ENCODE results near the gene ZPBP2. TPM values are rescaled to one million over a fixed set of nuclear protein-coding genes. Genes with fewer than 3 reads are reported as not detected.
"Not testable (repeated sequence)": the region's sequence is repeated elsewhere in the genome, so short reads cannot be mapped to it uniquely, and the experiment has no call there.

ZPBP2 gene
- total RNA-seq, 2 donors from 2014 or later, result not detected

GRCh38 chr17:39872751-39873150 is 4.7 kb downstream of the ZPBP2 start:
- Mint-ChIP-seq H3K27ac (no peak overlapping the region), H3K36me3 (peaks cover 9 to 12% of the 10 kb centered on the region in 2 donors), H3K9me3 (no peaks in the 10 kb centered on the region)
- DNase-seq (ENCODE audit: low spot score in 2 of 2) (no peak), ATAC-seq (no peak)

GRCh38 chr17:39886102-39886501 is 18.1 kb downstream of the ZPBP2 start:
- not testable (repeated sequence) for DNase-seq (ENCODE audit: low spot score in 2 of 2); H3K27ac Mint-ChIP-seq; H3K36me3 Mint-ChIP-seq; ATAC-seq; H3K9me3 Mint-ChIP-seq

DNA sequence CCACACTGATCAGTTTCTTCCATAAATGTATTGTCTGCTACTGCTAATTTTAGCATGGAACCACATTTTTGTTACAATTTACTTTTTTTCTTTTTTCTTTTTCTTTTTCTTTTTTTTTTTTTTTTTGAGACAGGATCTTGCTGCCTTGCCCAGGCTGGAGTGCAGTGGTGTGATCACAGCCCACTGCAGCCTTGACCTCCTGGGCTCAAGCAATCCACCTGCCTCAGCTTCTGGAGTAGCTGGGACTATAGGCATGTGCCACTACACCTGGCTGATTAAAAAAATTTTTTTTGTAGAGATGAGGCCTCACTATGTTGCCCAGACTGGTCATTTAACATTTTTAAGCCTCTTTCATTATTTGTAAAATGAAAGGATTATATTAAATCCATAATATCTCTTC is 19.1 kb downstream of the ZPBP2 start:
- DNase-seq (ENCODE audit: low spot score in 2 of 2) (no peak), ATAC-seq (no peak)
- Mint-ChIP-seq H3K27ac (no peak overlapping the region), H3K36me3 (no peaks in the 10 kb centered on the region), H3K9me3 (no peaks in the 10 kb centered on the region)

GRCh38 chr17:39889200-39889599 is 21.2 kb downstream of the ZPBP2 start:
- no peak overlapping the region for H3K27ac Mint-ChIP-seq
- DNase-seq (ENCODE audit: low spot score in 2 of 2) (no peak), ATAC-seq (no peak)
- no peaks in the 10 kb centered on the region for H3K36me3 Mint-ChIP-seq
- no peaks in the 10 kb centered on the region for H3K9me3 Mint-ChIP-seq

DNA sequence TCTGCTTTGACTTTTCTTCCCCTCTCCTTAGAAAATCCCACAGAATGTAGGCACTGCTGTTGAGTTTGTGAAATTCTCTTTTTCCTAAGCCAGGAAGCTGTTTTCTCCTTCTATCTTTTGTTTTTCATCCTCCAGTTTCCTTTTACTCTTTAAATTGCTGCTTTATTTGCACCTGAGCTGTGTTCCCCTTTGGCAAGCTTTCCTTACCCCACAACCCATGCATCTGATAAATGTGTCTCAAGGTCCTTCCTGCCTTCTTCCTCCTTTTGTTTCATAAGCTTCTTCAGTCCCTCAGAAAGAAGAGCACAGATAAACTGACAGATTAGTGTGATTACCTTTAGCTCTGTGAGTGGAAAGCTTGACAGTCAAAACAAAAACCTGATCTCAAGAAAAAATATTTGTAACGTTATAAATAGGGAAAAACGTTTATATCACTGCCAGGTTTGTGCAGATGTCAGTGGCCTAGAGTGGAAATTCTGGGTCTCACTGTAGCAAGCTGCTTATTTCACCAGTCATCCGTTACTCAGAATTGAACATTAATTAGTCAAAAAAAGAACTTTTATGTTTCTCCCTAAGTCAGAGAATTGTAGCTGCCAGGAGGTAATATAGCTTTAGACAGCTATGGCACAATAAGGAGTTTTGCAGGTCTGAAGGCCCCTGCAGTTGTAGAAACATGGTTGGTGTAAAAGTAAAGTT is 26.8 kb downstream of the ZPBP2 start:
- no peaks in the 10 kb centered on the region for H3K36me3 Mint-ChIP-seq
- DNase-seq (ENCODE audit: low spot score in 2 of 2), result no peak
- ATAC-seq, result peak in 1 of 2 donors; percentile 71
- no peak overlapping the region for H3K27ac Mint-ChIP-seq
- no peaks in the 10 kb centered on the region for H3K9me3 Mint-ChIP-seq

DNA sequence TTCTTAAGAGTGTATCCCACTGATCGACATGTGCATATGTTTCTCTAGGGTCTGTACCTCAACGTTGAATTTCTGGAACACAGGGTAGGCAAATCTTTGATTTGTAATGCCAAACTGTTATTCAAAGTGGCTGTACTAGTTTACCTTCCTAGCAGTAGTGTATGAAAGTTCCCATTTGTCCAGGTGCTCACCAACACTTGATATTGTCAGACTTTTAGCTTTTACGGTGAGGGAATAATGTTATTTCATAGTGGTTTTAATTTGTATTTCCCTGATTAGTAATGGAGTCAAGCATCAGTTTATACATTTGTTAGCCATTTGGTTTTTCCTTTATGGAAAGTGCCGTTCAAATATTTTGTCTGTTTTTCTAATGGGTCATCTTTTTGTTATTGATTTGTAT is 30.1 kb downstream of the ZPBP2 start:
- DNase-seq (ENCODE audit: low spot score in 2 of 2) (no peak), ATAC-seq (no peak)
- H3K27ac Mint-ChIP-seq, result no peak overlapping the region
- no peaks in the 10 kb centered on the region for H3K36me3 Mint-ChIP-seq
- no peaks in the 10 kb centered on the region for H3K9me3 Mint-ChIP-seq

DNA sequence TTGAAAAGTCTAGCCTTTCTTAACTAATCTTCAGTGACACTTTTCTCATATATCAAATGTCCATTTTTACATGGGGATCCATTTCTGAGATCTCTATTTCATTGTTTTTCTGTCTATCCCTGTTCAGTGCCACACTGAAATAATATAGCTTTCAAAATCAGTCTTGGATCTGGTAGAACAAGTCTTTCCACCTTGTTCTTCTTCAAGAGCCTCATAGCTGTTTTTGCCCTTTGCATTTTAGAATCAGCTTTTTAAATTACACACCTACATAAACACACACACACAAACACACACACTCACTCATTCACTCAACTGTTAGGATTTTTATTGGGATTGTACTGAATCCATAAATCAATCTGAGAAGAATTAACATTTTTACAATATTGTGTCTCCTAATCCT is 31.2 kb downstream of the ZPBP2 start:
- H3K27ac Mint-ChIP-seq, result no peak overlapping the region
- no peaks in the 10 kb centered on the region for H3K9me3 Mint-ChIP-seq
- DNase-seq (ENCODE audit: low spot score in 2 of 2), result no peak
- ATAC-seq, result no peak
- peaks cover 0 to 5% of the 10 kb centered on the region in 2 donors for H3K36me3 Mint-ChIP-seq

DNA sequence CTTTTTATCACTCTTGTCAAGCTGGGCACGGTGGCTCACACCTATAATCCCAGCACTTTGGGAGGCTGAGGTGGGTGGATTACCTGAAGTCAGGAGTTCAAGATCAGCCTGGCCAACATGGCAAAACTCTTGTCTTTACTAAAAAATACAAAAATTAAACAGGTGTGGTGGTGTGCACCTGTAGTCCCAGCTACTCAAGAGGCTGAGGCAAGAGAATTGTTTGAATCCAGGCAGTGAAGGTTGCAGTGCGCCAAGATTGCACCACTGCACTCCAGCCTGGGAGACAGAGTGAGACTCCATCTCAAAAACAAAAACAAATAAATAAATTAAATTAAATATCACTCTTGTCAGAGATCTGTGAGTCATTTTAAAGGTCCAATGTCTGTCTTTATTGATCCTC is 34.0 kb downstream of the ZPBP2 start:
- H3K36me3 Mint-ChIP-seq, result peaks cover 11 to 13% of the 10 kb centered on the region in 2 donors
- H3K27ac Mint-ChIP-seq; DNase-seq (ENCODE audit: low spot score in 2 of 2): not testable (repeated sequence)

GRCh38 chr17:39903158-39903884 is 35.3 kb downstream of the ZPBP2 start:
- no peaks in the 10 kb centered on the region for H3K9me3 Mint-ChIP-seq
- peaks cover 11 to 15% of the 10 kb centered on the region in 2 donors for H3K36me3 Mint-ChIP-seq
- peak overlapping the region in 1 of 2 donors; percentile 48 for H3K27ac Mint-ChIP-seq
- DNase-seq (ENCODE audit: low spot score in 2 of 2) (no peak), ATAC-seq (peak; percentile 60 to 86)

More for the DNA sequence above, 34.0 kb downstream of the ZPBP2 start:
- ATAC-seq, H3K9me3 Mint-ChIP-seq: not testable (repeated sequence)

DNA sequence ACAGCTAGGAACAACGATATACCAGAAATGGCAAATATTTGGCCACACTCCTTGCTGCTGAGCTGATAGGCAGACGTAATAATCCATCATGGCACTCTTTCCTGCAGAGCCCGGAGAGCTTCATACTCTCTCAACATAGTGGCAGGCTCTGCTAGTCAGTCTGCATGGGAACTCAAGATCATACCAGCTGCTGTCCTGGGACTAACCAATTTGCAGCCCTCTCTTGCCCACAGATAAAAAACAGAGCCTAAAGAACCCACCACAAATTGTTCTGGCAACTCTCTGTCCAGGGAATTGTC is 36.9 kb downstream of the ZPBP2 start:
- Mint-ChIP-seq H3K9me3 (no peaks in the 10 kb centered on the region), H3K27ac (peak overlapping the region in 1 of 2 donors; percentile 32), H3K36me3 (peaks cover 15 to 17% of the 10 kb centered on the region in 2 donors)
- no peak for ATAC-seq
- no peak for DNase-seq (ENCODE audit: low spot score in 2 of 2)

GRCh38 chr17:39908789-39909352 is 40.9 kb downstream of the ZPBP2 start:
- ATAC-seq, result no peak
- Mint-ChIP-seq H3K27ac (peak overlapping the region; percentile 26 to 68), H3K36me3 (peaks cover 12 to 25% of the 10 kb centered on the region in 2 donors), H3K9me3 (no peaks in the 10 kb centered on the region)
- DNase-seq (ENCODE audit: low spot score in 2 of 2), result no peak

GRCh38 chr17:39913989-39914388 is 46.0 kb downstream of the ZPBP2 start:
- Mint-ChIP-seq H3K27ac (no peak overlapping the region), H3K9me3 (no peaks in the 10 kb centered on the region), H3K36me3 (peaks cover 10 to 18% of the 10 kb centered on the region in 2 donors)
- ATAC-seq (no peak), DNase-seq (ENCODE audit: low spot score in 2 of 2) (no peak)

DNA sequence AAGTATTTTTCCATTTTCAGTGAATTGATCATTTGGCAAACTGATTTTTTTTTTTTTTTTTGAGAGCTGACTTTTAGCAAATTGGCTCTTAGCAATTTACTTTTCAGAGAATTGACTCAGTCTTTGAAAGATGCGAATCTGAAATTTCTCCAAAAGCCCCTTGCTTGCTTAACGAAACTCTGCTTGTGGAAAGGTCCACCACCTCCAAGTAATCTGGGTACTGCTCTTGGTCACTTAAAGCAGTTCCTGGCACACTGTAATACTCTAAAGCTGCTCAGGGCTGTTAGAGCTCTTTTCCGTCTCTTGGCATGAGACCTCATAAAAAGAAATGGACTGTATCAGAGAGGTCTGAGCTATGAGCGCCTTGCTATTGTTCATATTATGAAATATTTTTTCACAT is 47.6 kb downstream of the ZPBP2 start:
- ATAC-seq, result peak in 1 of 2 donors; percentile 56
- H3K36me3 Mint-ChIP-seq, result peaks cover 15 to 20% of the 10 kb centered on the region in 2 donors
- no peaks in the 10 kb centered on the region for H3K9me3 Mint-ChIP-seq
- DNase-seq (ENCODE audit: low spot score in 2 of 2), result no peak
- no peak overlapping the region for H3K27ac Mint-ChIP-seq

- Mint-ChIP-seq H3K36me3 (peaks cover 10 to 23% of the 10 kb centered on the region in 2 donors), H3K27ac (peak overlapping the region; percentile 6 to 9)
- no peak for ATAC-seq
Measured at GRCh38 chr17:39916918-39917317, 48.9 kb downstream of the ZPBP2 start.

DNA sequence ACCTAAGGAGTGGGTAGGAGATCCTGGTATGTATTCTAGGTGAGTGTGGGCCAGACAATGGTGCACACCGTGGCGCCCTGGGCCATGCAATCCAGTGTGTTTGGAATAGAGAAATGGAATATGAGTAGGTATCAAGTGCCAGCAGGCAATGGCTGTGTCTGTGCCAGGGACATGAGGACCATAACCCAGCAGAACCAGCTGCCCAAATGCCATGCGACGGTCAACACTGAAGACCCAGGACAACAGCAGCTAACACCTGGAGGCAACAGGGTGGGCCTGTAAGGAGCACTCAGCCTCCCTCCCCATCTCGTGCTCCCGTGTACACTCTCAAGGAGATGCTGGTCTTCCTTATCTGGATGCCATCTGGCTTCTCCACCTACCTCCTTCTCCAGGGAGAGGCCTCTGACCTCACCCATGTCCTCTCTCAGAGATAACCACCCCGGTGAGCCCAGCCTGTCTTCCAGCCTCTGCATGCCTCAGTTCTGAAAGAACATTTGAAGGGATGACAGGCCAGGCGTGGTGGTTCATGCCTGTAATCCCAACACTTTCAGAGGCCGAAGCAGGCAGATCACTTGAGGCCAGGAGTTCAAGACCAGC is 51.2 kb downstream of the ZPBP2 start:
- ATAC-seq, result no peak
- Mint-ChIP-seq H3K27ac (peak overlapping the region in 1 of 2 donors; percentile 74), H3K9me3 (no peaks in the 10 kb centered on the region), H3K36me3 (peaks cover 13 to 34% of the 10 kb centered on the region in 2 donors)
- no peak for DNase-seq (ENCODE audit: low spot score in 2 of 2)

More at GRCh38 chr17:39916918-39917317, 48.9 kb downstream of the ZPBP2 start:
- no peak for DNase-seq (ENCODE audit: low spot score in 2 of 2)
- no peaks in the 10 kb centered on the region for H3K9me3 Mint-ChIP-seq

GRCh38 chr17:39920218-39921210 is 52.5 kb downstream of the ZPBP2 start:
- DNase-seq (ENCODE audit: low spot score in 2 of 2) (no peak), ATAC-seq (peak; percentile 63 to 65)
- Mint-ChIP-seq H3K9me3 (no peaks in the 10 kb centered on the region), H3K27ac (peak overlapping the region; percentile 95 to 96), H3K36me3 (peaks cover 15 to 38% of the 10 kb centered on the region in 2 donors)

Measured in activated naive CD4-positive, alpha-beta T cell treated with anti-CD3 and anti-CD28 coated beads, Interleukin-2, amount 50 U/mL, for 72 hours (primary cell).